Measurements from ENCODE around the gene EFNA5. TPM values are rescaled to one million over a fixed set of nuclear protein-coding genes. Genes with fewer than 3 reads are reported as not detected.

The EFNA5 gene
- total RNA-seq, 1 experiment from 2014 or later: 51.2 TPM

GRCh38 chr5:107331312-107331711 lies 339.4 kb downstream of the EFNA5 start:
- intact Hi-C loops (cut with micrococcal nuclease): no loop called here
- POLR2A ChIA-PET: interaction anchor here (0.7 kb wide), 1 partner anchor 144 kb away, joined by 3 read pairs; no protein-coding TSS in a partner anchor
- Mint-ChIP-seq H3K9me3 (ENCODE audit: unreplicated experiment) (peaks cover 13% of the 10 kb centered on the region), H3K27me3 (ENCODE audit: insufficient read depth, unreplicated experiment) (no peaks in the 10 kb centered on the region), H3K27ac (ENCODE audit: low read depth, unreplicated experiment) (no peak overlapping the region), H3K4me3 (ENCODE audit: unreplicated experiment) (no peak overlapping the region), H3K36me3 (ENCODE audit: insufficient read depth, unreplicated experiment) (no peaks in the 10 kb centered on the region), H3K4me1 (ENCODE audit: insufficient read depth, unreplicated experiment) (peaks cover 13% of the 10 kb centered on the region)
- no peak for DNase-seq (ENCODE audit: unreplicated experiment)
- CTCF ChIA-PET: interaction anchor here (0.7 kb wide), 2 partner anchors 45 to 77 kb away, joined by 3 to 4 read pairs; no protein-coding TSS in a partner anchor
- TF ChIP-seq CTCF (IDR thresholded peaks at IDR 0.05; ENCODE audit: unreplicated experiment): no peak
- no TSS peak for BruUV-seq (replicated peaks)

GRCh38 chr5:107330903-107331302 lies 339.8 kb downstream of the EFNA5 start:
- Mint-ChIP-seq H3K4me1 (ENCODE audit: insufficient read depth, unreplicated experiment) (peaks cover 13% of the 10 kb centered on the region), H3K27ac (ENCODE audit: low read depth, unreplicated experiment) (no peak overlapping the region), H3K36me3 (ENCODE audit: insufficient read depth, unreplicated experiment) (no peaks in the 10 kb centered on the region), H3K4me3 (ENCODE audit: unreplicated experiment) (no peak overlapping the region), H3K27me3 (ENCODE audit: insufficient read depth, unreplicated experiment) (no peaks in the 10 kb centered on the region), H3K9me3 (ENCODE audit: unreplicated experiment) (peaks cover 13% of the 10 kb centered on the region)
- intact Hi-C loops (cut with micrococcal nuclease): no loop called here
- POLR2A ChIA-PET: no interaction called here
- TF ChIP-seq CTCF (IDR thresholded peaks at IDR 0.05; ENCODE audit: unreplicated experiment): no peak
- no peak for DNase-seq (ENCODE audit: unreplicated experiment)
- no TSS peak for BruUV-seq (replicated peaks)
- CTCF ChIA-PET: interaction anchor here (0.7 kb wide), 1 partner anchor 45 kb away, joined by 4 read pairs; no protein-coding TSS in a partner anchor

- H3K9me3 Mint-ChIP-seq (ENCODE audit: unreplicated experiment): peaks cover 13% of the 10 kb centered on the region
- H3K4me3 Mint-ChIP-seq (ENCODE audit: unreplicated experiment): no peak overlapping the region
- no peaks in the 10 kb centered on the region for H3K27me3 Mint-ChIP-seq (ENCODE audit: insufficient read depth, unreplicated experiment)
- no peak for TF ChIP-seq CTCF (IDR thresholded peaks at IDR 0.05; ENCODE audit: unreplicated experiment)
- H3K4me1 Mint-ChIP-seq (ENCODE audit: insufficient read depth, unreplicated experiment): peaks cover 13% of the 10 kb centered on the region
- intact Hi-C loops (cut with micrococcal nuclease): no loop called here
- H3K36me3 Mint-ChIP-seq (ENCODE audit: insufficient read depth, unreplicated experiment): no peaks in the 10 kb centered on the region
- H3K27ac Mint-ChIP-seq (ENCODE audit: low read depth, unreplicated experiment): no peak overlapping the region
- BruUV-seq (replicated peaks): no TSS peak
- CTCF ChIA-PET: interaction anchor here (0.7 to 2.0 kb wide), 3 partner anchors 9 to 82 kb away, joined by 3 to 8 read pairs (median 3); no protein-coding TSS in a partner anchor
- POLR2A ChIA-PET: interaction anchor here (0.9 to 1.8 kb wide), 2 partner anchors 8 to 239 kb away, joined by 4 to 9 read pairs; no protein-coding TSS in a partner anchor
- DNase-seq (ENCODE audit: unreplicated experiment): no peak
Observed at GRCh38 chr5:107329850-107330249, 340.9 kb downstream of the EFNA5 start.

All from MCF 10A (cell line).